Measurements from ENCODE around the gene OR11H7.

DNA sequence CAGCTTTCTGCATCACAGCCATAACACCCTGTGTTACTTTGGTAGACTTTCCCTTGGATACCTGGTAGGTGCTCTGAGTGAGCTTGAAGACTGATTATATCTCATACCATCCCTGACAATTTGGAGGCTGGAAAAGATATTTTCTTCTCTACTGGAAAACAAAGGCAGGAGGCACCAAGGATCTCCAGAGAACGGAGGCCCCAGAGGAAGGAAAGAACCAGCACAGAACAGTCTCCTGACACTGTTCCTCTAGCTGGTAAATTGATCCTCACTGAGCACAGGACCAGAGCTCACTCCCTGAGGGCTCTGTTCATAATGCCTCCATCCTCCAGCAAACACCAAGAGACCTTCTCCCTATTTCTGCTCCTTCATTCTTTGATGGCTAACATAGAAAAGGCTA lies 38.2 kb upstream of the OR11H7 start, which contains the start of gene OR11G2:
- TF ChIP-seq POLR2A (IDR thresholded peaks at IDR 0.05; ENCODE audit: low read depth, low read length) (no peak), MXI1 (IDR thresholded peaks at IDR 0.05; ENCODE audit: borderline replicate concordance, low read depth, low read length) (no peak), RFX5 (IDR thresholded peaks at IDR 0.05; ENCODE audit: low read depth, low read length) (no peak), CEBPB (IDR thresholded peaks at IDR 0.05; ENCODE audit: low read depth, low read length) (no peak)
- TF ChIP-seq, protein P1, sequence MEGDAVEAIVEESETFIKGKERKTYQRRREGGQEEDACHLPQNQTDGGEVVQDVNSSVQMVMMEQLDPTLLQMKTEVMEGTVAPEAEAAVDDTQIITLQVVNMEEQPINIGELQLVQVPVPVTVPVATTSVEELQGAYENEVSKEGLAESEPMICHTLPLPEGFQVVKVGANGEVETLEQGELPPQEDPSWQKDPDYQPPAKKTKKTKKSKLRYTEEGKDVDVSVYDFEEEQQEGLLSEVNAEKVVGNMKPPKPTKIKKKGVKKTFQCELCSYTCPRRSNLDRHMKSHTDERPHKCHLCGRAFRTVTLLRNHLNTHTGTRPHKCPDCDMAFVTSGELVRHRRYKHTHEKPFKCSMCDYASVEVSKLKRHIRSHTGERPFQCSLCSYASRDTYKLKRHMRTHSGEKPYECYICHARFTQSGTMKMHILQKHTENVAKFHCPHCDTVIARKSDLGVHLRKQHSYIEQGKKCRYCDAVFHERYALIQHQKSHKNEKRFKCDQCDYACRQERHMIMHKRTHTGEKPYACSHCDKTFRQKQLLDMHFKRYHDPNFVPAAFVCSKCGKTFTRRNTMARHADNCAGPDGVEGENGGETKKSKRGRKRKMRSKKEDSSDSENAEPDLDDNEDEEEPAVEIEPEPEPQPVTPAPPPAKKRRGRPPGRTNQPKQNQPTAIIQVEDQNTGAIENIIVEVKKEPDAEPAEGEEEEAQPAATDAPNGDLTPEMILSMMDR (conservative IDR thresholded peaks at IDR 0.05; ENCODE audit: low read depth, low read length), result no peak
